Measurements from ENCODE around the gene CASTOR1.

- TF ChIP-seq SP1 (CRISPR knock-in tag; conservative IDR thresholded peaks at IDR 0.05) (no peak), SMAD4 (CRISPR knock-in tag; IDR thresholded peaks at IDR 0.05) (no peak), CREM (CRISPR knock-in tag; IDR thresholded peaks at IDR 0.05) (no peak), CTCF (IDR thresholded peaks at IDR 0.05) (peak; percentile 99), ZNF121 (CRISPR knock-in tag; IDR thresholded peaks at IDR 0.05) (no peak), AFF4 (CRISPR knock-in tag; IDR thresholded peaks at IDR 0.05; ENCODE audit: borderline replicate concordance) (no peak), E2F5 (CRISPR knock-in tag; IDR thresholded peaks at IDR 0.05) (no peak), ERG (CRISPR knock-in tag; IDR thresholded peaks at IDR 0.05) (no peak), ZNF138 (CRISPR knock-in tag; conservative IDR thresholded peaks at IDR 0.05) (no peak)
- TF ChIP-seq, protein P1, sequence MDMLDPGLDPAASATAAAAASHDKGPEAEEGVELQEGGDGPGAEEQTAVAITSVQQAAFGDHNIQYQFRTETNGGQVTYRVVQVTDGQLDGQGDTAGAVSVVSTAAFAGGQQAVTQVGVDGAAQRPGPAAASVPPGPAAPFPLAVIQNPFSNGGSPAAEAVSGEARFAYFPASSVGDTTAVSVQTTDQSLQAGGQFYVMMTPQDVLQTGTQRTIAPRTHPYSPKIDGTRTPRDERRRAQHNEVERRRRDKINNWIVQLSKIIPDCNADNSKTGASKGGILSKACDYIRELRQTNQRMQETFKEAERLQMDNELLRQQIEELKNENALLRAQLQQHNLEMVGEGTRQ (CRISPR knock-in tag; IDR thresholded peaks at IDR 0.05): no peak
Observed at GRCh38 chr22:30262917-30263741, 26.2 kb downstream of the CASTOR1 start.
